Kidney (tissue), 14 donors: ENCODE measurements around the gene CCL18. TPM values are rescaled to one million over a fixed set of nuclear protein-coding genes. Genes with fewer than 3 reads are reported as not detected.
"Not testable (repeated sequence)": the region's sequence is repeated elsewhere in the genome, so short reads cannot be mapped to it uniquely, and the experiment has no call there.

Experiments used
- DNase-seq, 5 donors: peaks; one replicate each; pipeline ENCODE4 v3.0.0-alpha.2; 2013 to 2020
- FAIRE-seq: peaks from 2 replicates; lab custom pipeline; 2012; peaks lifted over from hg19 to GRCh38; lab: Jason Lieb, UNC
- H3K27ac ChIP-seq, 2 donors: one replicate each; pipeline ENCODE4 v1.7.0; 2013; ENCODE audit warnings: low read depth in 2 of 2, low read length in 2 of 2, inconsistent platforms in 1 of 2
- H3K27me3 ChIP-seq: one replicate; pipeline ENCODE4 v1.7.1; 2013; ENCODE audit warnings: low read length, inconsistent platforms; ENCODE audit not compliant: control insufficient read depth, insufficient read depth
- H3K36me3 ChIP-seq, 3 donors: one replicate each; pipeline versions ENCODE4 v1.7.0 to v1.7.1; 2013; ENCODE audit warnings: low read length in 3 of 3, control low read depth in 1 of 3, inconsistent platforms in 1 of 3; ENCODE audit not compliant: insufficient read depth in 3 of 3, control insufficient read depth in 2 of 3
- H3K4me1 ChIP-seq, 3 donors: one replicate each; pipeline versions ENCODE4 v1.7.0 to v1.7.1; 2013; ENCODE audit warnings: low read length in 3 of 3, inconsistent platforms in 1 of 3, low read depth in 1 of 3; ENCODE audit not compliant: control insufficient read depth in 2 of 3, insufficient read depth in 2 of 3
- H3K4me3 ChIP-seq, 3 donors: one replicate each; pipeline versions ENCODE4 v1.7.0 to v1.8.1; 2013; ENCODE audit warnings: low read length in 3 of 3, control low read depth in 1 of 3, inconsistent platforms in 1 of 3
- H3K9ac ChIP-seq, 3 donors: one replicate each; pipeline versions ENCODE4 v1.7.0 to v1.7.1; 2013; ENCODE audit warnings: low read length in 3 of 3, control low read depth in 1 of 3, inconsistent platforms in 1 of 3
- H3K9me3 ChIP-seq, 3 donors: one replicate each; pipeline versions ENCODE4 v1.7.0 to v1.7.1; 2013; ENCODE audit warnings: low read length in 3 of 3, control low read depth in 1 of 3, inconsistent platforms in 1 of 3; ENCODE audit not compliant: control insufficient read depth in 2 of 3, insufficient read depth in 1 of 3
- CTCF ChIP-seq: IDR thresholded peaks from 3 replicates; pipeline ENCODE4 v1.5.1; 2012; ENCODE audit warnings: mild to moderate bottlenecking, moderate library complexity, borderline replicate concordance; ENCODE audit not compliant: insufficient read depth; ENCODE audit errors: extremely low read depth
- intact Hi-C: fragments of 100-400 bp; cut with DNase I; formaldehyde crosslinking; loops from one replicate; pipeline ENCODE4 v1.11.1; 2022
- polyA plus RNA-seq: library from polyadenylated mRNA; stranded (reverse); fragments of 350-450 nt; fragmentation: Illumina TruSeq; extraction: RNeasy Lipid Tissue Mini Kit (QIAGEN cat#74804); gene quantifications from one replicate; pipeline ENCODE4 v1.2.3, GENCODE V29; 2014; ENCODE audit warnings: low read depth, low replicate concordance; ENCODE audit not compliant: insufficient read depth
- total RNA-seq: library from RNA; stranded (reverse); fragmentation: NEBNext Ultra II Directional; extraction: Animal tissue kit (Norgen Biotek cat#: 25700); gene quantifications from one replicate; pipeline ENCODE4 v1.2.1, GENCODE V29; 2021
- donor health status: control.
- donor health status: control.
- donor health status: control.
- donor health status: control.
- donor health status: control.
- donor health status: DM: yes; HTN: yes; CAD: no.
- donor health status: Normal renal cell carcinoma (clear cell type).

Gene CCL18
- total and polyA plus RNA-seq, 2 donors from 2014 or later, result 4.5 TPM; not detected in 1

DNA sequence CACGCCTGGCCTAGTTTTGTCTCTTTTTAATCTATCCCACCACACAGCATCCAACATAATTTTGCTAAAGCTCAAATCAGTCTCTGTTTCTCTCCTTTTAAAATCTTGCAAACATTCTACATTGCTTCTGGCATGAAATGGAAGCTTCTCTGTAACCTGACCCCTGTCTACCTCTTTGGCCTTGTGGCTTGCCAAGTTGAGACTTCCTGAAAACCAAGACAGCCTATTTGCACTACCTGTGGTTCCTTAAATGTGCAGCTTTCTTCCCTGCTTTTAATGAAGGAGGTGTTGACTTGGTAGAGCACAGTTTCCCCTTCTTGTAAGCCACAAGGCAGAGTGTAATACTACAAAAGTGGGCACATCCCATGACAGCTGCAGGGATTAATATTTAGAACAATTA lies 31.9 kb downstream of the CCL18 start:
- intact Hi-C loops, result no loop called here
- Histone ChIP-seq H3K9me3 (no peaks in the 10 kb centered on the region), H3K4me1 (no peaks in the 10 kb centered on the region), H3K4me3 (no peak overlapping the region), H3K9ac (no peak overlapping the region), H3K27me3 (no peaks in the 10 kb centered on the region), H3K36me3 (no peaks in the 10 kb centered on the region), H3K27ac (no peak overlapping the region)
- DNase-seq (no peak), FAIRE-seq (no peak)
- no peak for TF ChIP-seq CTCF

DNA sequence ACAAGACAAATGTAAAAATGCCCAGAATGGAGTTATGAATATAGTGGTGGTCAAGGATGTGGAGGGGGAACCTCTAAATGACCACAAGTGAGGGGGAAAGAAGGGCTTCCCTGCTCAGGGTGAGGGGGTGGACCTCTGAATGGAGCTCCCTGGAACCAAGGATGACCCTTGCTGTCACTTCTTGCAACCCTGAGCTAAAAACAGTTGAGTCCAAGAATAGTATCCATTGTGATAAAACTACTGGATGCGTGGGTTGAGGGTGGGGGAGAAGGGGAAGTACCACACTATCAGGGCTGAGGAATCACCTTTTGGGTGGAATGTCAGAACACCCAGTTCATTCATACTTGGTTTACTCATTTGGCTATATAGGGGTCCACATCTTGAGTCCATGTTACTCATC lies 34.9 kb downstream of the CCL18 start:
- H3K4me3 ChIP-seq, intact Hi-C loops, H3K9ac ChIP-seq, DNase-seq, H3K36me3 ChIP-seq, H3K4me1 ChIP-seq, H3K27me3 ChIP-seq, FAIRE-seq, H3K27ac ChIP-seq, H3K9me3 ChIP-seq: not testable (repeated sequence)

DNA sequence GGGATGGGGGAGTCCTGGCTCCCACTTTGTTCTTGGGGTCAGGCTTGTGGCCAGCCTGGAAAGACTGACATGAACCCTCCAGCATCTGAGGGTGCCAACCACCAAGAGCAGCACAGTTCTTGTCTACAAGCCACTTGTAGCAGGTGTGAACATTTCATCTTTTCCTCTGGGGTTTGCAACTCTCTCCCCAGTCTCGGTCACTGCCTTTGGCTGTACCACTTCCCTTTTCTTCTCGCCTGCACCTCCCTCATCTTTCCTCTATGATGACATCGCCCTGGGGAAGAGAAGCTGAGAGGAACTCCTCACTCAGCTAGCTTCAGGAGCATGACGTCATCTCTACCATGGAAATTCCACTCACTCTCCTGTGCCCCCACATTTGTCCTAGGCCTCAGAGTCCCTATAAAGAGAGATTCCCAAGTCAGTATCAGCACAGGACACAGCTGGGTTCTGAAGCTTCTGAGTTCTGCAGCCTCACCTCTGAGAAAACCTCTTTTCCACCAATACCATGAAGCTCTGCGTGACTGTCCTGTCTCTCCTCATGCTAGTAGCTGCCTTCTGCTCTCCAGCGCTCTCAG lies 39.4 kb downstream of the CCL18 start, which contains the start of gene CCL4:
TSS of gene CCL4 (plus strand) at position 427 of the 575 bp plus-strand sequence. CDS start at position 506, 79 bp downstream.
- FAIRE-seq, H3K4me3 ChIP-seq, H3K27ac ChIP-seq: not testable (repeated sequence)

DNA sequence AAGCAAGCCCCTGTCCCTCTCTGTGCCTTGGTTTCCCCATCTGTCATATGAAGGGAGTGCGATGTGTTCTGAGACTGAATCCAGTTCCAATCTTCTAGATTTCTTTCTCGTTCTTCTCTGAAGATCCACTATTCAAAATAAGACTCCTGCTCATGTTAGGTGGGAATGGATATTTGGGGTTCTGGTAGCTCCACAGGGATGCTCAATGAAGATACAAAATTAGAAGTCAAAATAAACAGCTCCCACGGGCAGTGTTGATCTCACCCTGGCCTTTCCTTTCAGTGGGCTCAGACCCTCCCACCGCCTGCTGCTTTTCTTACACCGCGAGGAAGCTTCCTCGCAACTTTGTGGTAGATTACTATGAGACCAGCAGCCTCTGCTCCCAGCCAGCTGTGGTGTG lies 40.2 kb downstream of the CCL18 start:
- H3K27me3 ChIP-seq, DNase-seq, H3K9me3 ChIP-seq, FAIRE-seq, H3K4me3 ChIP-seq, H3K9ac ChIP-seq, H3K36me3 ChIP-seq, intact Hi-C loops, H3K27ac ChIP-seq, H3K4me1 ChIP-seq: not testable (repeated sequence)

More for the DNA sequence above, 39.4 kb downstream of the CCL18 start, which contains the start of gene CCL4:
- intact Hi-C loops, H3K9ac ChIP-seq, H3K9me3 ChIP-seq, H3K36me3 ChIP-seq, H3K27me3 ChIP-seq, H3K4me1 ChIP-seq, DNase-seq: not testable (repeated sequence)

- Histone ChIP-seq H3K4me3 (no peak overlapping the region), H3K36me3 (no peaks in the 10 kb centered on the region), H3K27ac (no peak overlapping the region), H3K9ac (no peak overlapping the region), H3K4me1 (no peaks in the 10 kb centered on the region), H3K27me3 (no peaks in the 10 kb centered on the region), H3K9me3 (no peaks in the 10 kb centered on the region)
- TF ChIP-seq CTCF, result no peak
- intact Hi-C loops, result no loop called here
- DNase-seq (no peak), FAIRE-seq (no peak)
Observed at GRCh38 chr17:36104701-36105181, 40.7 kb downstream of the CCL18 start.
